MCF 10A (cell line): Measurements from ENCODE around the gene ZNF292. TPM values are rescaled to one million over a fixed set of nuclear protein-coding genes. Genes with fewer than 3 reads are reported as not detected.

ENCODE experiments used
- BruUV-seq: library from RNA; stranded (reverse); fragments of 400-500 nt; replicated peaks from 2 replicates; lab custom pipeline; 2021; lab: Mats Ljungman, UMichigan
- CTCF ChIA-PET: fragments of 300-600 bp; sonication (Branson Sonifier 250); formaldehyde crosslinking; extraction: SDS; loops from one replicate; lab custom pipeline; 2021; ENCODE audit warnings: antibody characterized with exemption, inconsistent platforms; lab: Yijun Ruan, JAX
- POLR2A ChIA-PET: fragments of 300-600, 350-650 bp; sonication (Branson Sonifier 250); formaldehyde crosslinking; extraction: SDS; loops from one replicate; lab custom pipeline; 2020; ENCODE audit warnings: antibody characterized with exemption, inconsistent platforms; lab: Yijun Ruan, JAX
- DNase-seq: peaks from one replicate; pipeline ENCODE4 v3.0.0-alpha.2; 2018; ENCODE audit not compliant: unreplicated experiment
- H3K27ac Mint-ChIP-seq: one replicate; pipeline ENCODE4 v1.8.0; 2022; ENCODE audit warnings: mild to moderate bottlenecking, low read depth, mixed read lengths; ENCODE audit not compliant: unreplicated experiment
- H3K27me3 Mint-ChIP-seq: one replicate; pipeline ENCODE4 v1.8.0; 2022; ENCODE audit warnings: mixed read lengths; ENCODE audit not compliant: insufficient read depth, unreplicated experiment
- H3K36me3 Mint-ChIP-seq: one replicate; pipeline ENCODE4 v1.8.0; 2022; ENCODE audit warnings: mild to moderate bottlenecking, moderate library complexity, mixed read lengths; ENCODE audit not compliant: insufficient read depth, unreplicated experiment
- H3K4me1 Mint-ChIP-seq: one replicate; pipeline ENCODE4 v1.8.0; 2022; ENCODE audit warnings: mixed read lengths; ENCODE audit not compliant: insufficient read depth, unreplicated experiment
- H3K4me3 Mint-ChIP-seq: one replicate; pipeline ENCODE4 v1.8.0; 2022; ENCODE audit warnings: mild to moderate bottlenecking, moderate library complexity, mixed read lengths; ENCODE audit not compliant: unreplicated experiment
- H3K9me3 Mint-ChIP-seq: one replicate; pipeline ENCODE4 v1.8.0; 2022; ENCODE audit warnings: mixed read lengths; ENCODE audit not compliant: unreplicated experiment
- CTCF ChIP-seq: fragments of 200-600 bp; IDR thresholded peaks from one replicate; pipeline ENCODE4 v1.8.0; 2022; ENCODE audit warnings: antibody characterized with exemption, mild to moderate bottlenecking; ENCODE audit not compliant: unreplicated experiment
- intact Hi-C: fragments of 100-400 bp; cut with micrococcal nuclease; formaldehyde crosslinking; loops from 2 replicates; pipeline ENCODE4 v1.14.1; 2022
- total RNA-seq: library from RNA; stranded (reverse); gene quantifications from 2 replicates; pipeline ENCODE4 v1.2.3, GENCODE V29; 2022

The ZNF292 gene
- total RNA-seq, 1 experiment from 2014 or later = 17.1 TPM

GRCh38 chr6:87124074-87124473 lies 31.3 kb upstream of the ZNF292 start:
- H3K4me3 Mint-ChIP-seq = no peak overlapping the region
- intact Hi-C loops = no loop called here
- H3K36me3 Mint-ChIP-seq = no peaks in the 10 kb centered on the region
- H3K4me1 Mint-ChIP-seq = no peaks in the 10 kb centered on the region
- H3K9me3 Mint-ChIP-seq = no peaks in the 10 kb centered on the region
- no peak for DNase-seq
- CTCF ChIA-PET = interaction anchor here (1.1 to 1.7 kb wide), 2 partner anchors 13 to 21 kb away, joined by 6 to 9 read pairs; no protein-coding TSS in a partner anchor
- H3K27ac Mint-ChIP-seq = no peak overlapping the region
- TF ChIP-seq CTCF = no peak
- POLR2A ChIA-PET = interaction anchor here (0.7 kb wide), 1 partner anchor 215 kb away, joined by 3 read pairs; no protein-coding TSS in a partner anchor
- peaks cover 20% of the 10 kb centered on the region for H3K27me3 Mint-ChIP-seq
- BruUV-seq = no TSS peak

DNA sequence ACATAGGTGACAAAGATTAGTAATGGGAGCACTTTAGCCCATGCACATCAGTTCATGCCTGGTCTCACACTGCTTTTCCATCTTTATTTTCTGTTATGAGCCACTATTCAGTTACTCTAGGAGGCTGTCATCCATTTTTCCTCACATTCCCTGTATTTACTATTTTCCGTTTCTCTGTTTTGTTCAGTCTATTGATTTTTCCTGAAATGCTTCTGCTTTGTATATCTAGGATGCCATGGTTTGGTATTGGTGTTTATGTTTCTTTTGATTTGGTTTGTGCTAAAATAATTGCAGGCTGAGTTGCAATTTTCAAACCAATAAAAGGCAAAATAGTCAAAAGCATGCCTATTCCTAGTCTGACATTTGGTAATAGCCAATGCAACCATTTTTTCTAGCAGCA lies 28.9 kb upstream of the ZNF292 start:
- H3K36me3 Mint-ChIP-seq = no peaks in the 10 kb centered on the region
- peaks cover 20% of the 10 kb centered on the region for H3K27me3 Mint-ChIP-seq
- TF ChIP-seq CTCF = no peak
- no peak for DNase-seq
- H3K4me3 Mint-ChIP-seq = no peak overlapping the region
- intact Hi-C loops = no loop called here
- H3K4me1 Mint-ChIP-seq = no peaks in the 10 kb centered on the region
- H3K27ac Mint-ChIP-seq = no peak overlapping the region
- POLR2A ChIA-PET = no interaction called here
- no peaks in the 10 kb centered on the region for H3K9me3 Mint-ChIP-seq
- CTCF ChIA-PET = interaction anchor here (0.6 kb wide), 1 partner anchor 453 kb away, joined by 3 read pairs; no protein-coding TSS in a partner anchor
- BruUV-seq = no TSS peak

- BruUV-seq = no TSS peak
- no peak for TF ChIP-seq CTCF
- no peak overlapping the region for H3K27ac Mint-ChIP-seq
- intact Hi-C loops = no loop called here
- ChIA-PET POLR2A (no interaction called here), CTCF (no interaction called here)
- no peak overlapping the region for H3K4me3 Mint-ChIP-seq
- H3K27me3 Mint-ChIP-seq = peaks cover 20% of the 10 kb centered on the region
- no peaks in the 10 kb centered on the region for H3K9me3 Mint-ChIP-seq
- no peak for DNase-seq
- H3K36me3 Mint-ChIP-seq = no peaks in the 10 kb centered on the region
- H3K4me1 Mint-ChIP-seq = no peaks in the 10 kb centered on the region
Measured at GRCh38 chr6:87127737-87128136, 27.6 kb upstream of the ZNF292 start.

DNA sequence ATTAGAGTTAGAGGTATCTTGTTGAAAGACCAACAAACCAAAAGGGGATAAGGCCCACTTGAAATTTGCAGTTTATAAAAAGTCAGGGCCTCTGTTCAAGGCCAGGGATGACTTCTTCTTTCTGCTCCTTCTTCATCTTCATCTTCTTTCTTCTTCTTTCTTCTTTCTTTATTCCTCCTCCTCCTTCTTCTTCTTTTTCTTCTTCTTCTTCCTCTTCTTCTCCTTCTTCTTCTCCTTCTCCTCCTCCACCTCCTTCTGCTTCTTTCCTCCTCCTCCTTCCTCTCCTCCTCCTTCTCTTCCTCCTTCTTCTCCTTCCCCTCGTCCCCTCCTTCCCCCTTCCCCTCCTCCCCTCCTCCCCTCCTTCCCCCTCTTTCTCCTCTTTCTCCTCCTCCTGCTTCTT lies 18.4 kb upstream of the ZNF292 start:
- peaks cover 32% of the 10 kb centered on the region for H3K27me3 Mint-ChIP-seq
- CTCF ChIA-PET = interaction anchor here (1.7 kb wide), 1 partner anchor 13 kb away, joined by 9 read pairs; no protein-coding TSS in a partner anchor
- peaks cover 6% of the 10 kb centered on the region for H3K4me1 Mint-ChIP-seq
- no peaks in the 10 kb centered on the region for H3K9me3 Mint-ChIP-seq
- TF ChIP-seq CTCF = no peak
- no peak overlapping the region for H3K27ac Mint-ChIP-seq
- H3K4me3 Mint-ChIP-seq = no peak overlapping the region
- no peak for DNase-seq
- no peaks in the 10 kb centered on the region for H3K36me3 Mint-ChIP-seq
- no TSS peak for BruUV-seq
- POLR2A ChIA-PET = interaction anchor here (1.2 kb wide), 1 partner anchor 272 kb away, joined by 3 read pairs; no protein-coding TSS in a partner anchor
- intact Hi-C loops = loop anchor here (5.0 to 10.0 kb wide), 2 partner anchors 70 to 338 kb away; partner anchors contain the start of gene SLC35A1
